Measurements from ENCODE around the gene SHROOM4. TPM values are rescaled to one million over a fixed set of nuclear protein-coding genes. Genes with fewer than 3 reads are reported as not detected.

SHROOM4 gene
- total RNA-seq, 3 donors from 2014 or later = 6.9 to 13.8 (median 12.5) TPM

DNA sequence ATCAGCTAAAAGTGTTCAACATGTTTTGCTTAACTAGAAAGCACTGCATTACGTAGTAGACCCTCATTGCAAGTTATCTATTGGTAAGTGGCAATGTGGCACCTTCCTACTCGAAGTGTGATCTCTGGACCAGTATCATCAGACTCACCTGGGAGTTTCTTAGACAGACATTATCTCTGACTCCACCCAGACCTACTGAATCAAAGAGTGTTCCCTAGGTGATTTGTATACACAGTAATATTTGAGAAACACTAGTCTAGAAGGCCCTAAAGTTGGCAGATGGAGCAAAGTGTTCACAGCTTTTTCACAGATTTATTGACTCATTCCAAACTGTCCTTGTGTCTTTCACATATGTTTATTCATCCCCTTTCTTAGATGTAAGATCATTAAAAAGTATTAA is 35.7 kb downstream of the SHROOM4 start:
- DNase-seq (ENCODE audit: low spot score in 2 of 2) = no peak
- H3K9me3 ChIP-seq = no peaks in the 10 kb centered on the region
- H3K36me3 ChIP-seq = no peaks in the 10 kb centered on the region
- intact Hi-C loops (cut with DNase I; ENCODE audit: low total_unique reads) = loop anchor here (5.0 kb wide), 1 partner anchor 1536 kb away; no protein-coding TSS in a partner anchor
- no peaks in the 10 kb centered on the region for H3K4me1 ChIP-seq
- peaks cover 0 to 18% of the 10 kb centered on the region in 2 donors for H3K27me3 ChIP-seq
- H3K4me3 ChIP-seq = no peak overlapping the region
- no peak overlapping the region for H3K27ac ChIP-seq
- TF ChIP-seq POLR2A (IDR thresholded peaks at IDR 0.05) = no peak
- TF ChIP-seq POLR2AphosphoS5 (IDR thresholded peaks at IDR 0.05) = no peak
- TF ChIP-seq, protein P1, sequence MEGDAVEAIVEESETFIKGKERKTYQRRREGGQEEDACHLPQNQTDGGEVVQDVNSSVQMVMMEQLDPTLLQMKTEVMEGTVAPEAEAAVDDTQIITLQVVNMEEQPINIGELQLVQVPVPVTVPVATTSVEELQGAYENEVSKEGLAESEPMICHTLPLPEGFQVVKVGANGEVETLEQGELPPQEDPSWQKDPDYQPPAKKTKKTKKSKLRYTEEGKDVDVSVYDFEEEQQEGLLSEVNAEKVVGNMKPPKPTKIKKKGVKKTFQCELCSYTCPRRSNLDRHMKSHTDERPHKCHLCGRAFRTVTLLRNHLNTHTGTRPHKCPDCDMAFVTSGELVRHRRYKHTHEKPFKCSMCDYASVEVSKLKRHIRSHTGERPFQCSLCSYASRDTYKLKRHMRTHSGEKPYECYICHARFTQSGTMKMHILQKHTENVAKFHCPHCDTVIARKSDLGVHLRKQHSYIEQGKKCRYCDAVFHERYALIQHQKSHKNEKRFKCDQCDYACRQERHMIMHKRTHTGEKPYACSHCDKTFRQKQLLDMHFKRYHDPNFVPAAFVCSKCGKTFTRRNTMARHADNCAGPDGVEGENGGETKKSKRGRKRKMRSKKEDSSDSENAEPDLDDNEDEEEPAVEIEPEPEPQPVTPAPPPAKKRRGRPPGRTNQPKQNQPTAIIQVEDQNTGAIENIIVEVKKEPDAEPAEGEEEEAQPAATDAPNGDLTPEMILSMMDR (IDR thresholded peaks at IDR 0.05) = no peak

DNA sequence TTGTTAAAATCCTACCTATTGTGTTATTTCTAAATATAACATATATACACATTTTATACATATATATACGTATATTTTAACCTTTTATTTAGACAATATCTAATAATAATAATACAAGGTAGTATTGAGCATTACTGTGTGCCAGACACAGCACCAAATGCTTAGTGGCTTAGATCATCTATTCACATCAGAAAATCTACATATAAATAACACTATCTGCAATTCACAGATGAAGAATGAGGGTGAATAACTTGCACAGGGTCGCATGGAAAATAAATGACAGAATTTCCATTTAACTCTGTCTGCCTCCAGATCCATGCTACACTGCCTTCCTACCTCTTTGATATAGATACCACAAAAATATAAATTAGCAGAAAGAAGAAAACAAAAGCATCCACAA is 37.7 kb downstream of the SHROOM4 start:
- no peaks in the 10 kb centered on the region for H3K4me1 ChIP-seq
- TF ChIP-seq POLR2AphosphoS5 (IDR thresholded peaks at IDR 0.05) (no peak), POLR2A (IDR thresholded peaks at IDR 0.05) (no peak)
- TF ChIP-seq, protein P1 (IDR thresholded peaks at IDR 0.05) = no peak
- intact Hi-C loops (cut with DNase I; ENCODE audit: low total_unique reads) = loop anchor here (5.0 kb wide), 1 partner anchor 1534 kb away; no protein-coding TSS in a partner anchor
- H3K9me3 ChIP-seq = no peaks in the 10 kb centered on the region
- H3K36me3 ChIP-seq = no peaks in the 10 kb centered on the region
- no peak for DNase-seq (ENCODE audit: low spot score in 2 of 2)
- H3K27ac ChIP-seq = no peak overlapping the region
- H3K4me3 ChIP-seq = no peak overlapping the region
- H3K27me3 ChIP-seq = peaks cover 0 to 19% of the 10 kb centered on the region in 2 donors

DNA sequence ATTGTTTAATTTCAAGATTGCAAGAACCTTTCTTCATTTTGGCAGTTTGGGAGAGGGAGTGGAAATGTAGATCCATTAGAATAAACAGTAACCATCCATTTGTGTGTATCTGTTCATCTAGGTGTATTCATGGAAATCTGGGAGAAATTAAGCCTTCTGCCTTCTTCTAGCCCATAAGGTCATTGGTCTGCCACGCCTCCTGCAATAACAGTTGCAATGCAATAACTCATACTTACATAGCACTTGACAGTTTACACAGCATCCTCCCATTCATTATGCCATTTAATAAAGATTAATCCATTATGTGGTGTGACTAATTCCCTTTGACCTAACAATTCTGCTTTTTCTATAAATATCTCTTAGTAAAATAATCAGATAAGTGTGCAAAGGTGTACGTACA is 42.6 kb downstream of the SHROOM4 start:
- no peak overlapping the region for H3K4me3 ChIP-seq
- intact Hi-C loops (cut with DNase I; ENCODE audit: low total_unique reads) = no loop called here
- DNase-seq (ENCODE audit: low spot score in 2 of 2) = no peak
- no peaks in the 10 kb centered on the region for H3K4me1 ChIP-seq
- TF ChIP-seq POLR2A (IDR thresholded peaks at IDR 0.05) (no peak), POLR2AphosphoS5 (IDR thresholded peaks at IDR 0.05) (no peak)
- TF ChIP-seq, protein P1 (IDR thresholded peaks at IDR 0.05) = no peak
- H3K36me3 ChIP-seq = no peaks in the 10 kb centered on the region
- no peaks in the 10 kb centered on the region for H3K9me3 ChIP-seq
- peaks cover 0 to 26% of the 10 kb centered on the region in 2 donors for H3K27me3 ChIP-seq
- H3K27ac ChIP-seq = no peak overlapping the region

DNA sequence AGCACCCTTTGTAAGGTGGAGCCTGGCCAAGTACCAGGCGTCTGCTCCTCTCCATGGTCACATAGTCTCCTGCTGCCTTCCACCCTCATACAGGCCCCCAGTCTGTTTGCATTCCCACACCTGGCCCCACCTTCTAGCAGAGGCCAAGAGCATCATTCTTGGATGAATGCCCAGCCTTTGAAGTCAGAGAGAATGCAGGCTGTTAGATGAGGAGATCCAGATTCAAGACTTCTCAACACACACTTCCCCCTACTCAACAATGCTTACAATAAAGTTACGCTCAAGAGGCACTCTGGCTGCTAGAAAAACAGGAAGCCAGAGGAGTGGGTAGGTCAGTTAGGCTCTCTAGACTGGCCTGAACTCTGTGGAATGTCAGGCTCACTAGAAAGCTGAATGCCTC is 43.3 kb downstream of the SHROOM4 start:
- DNase-seq (ENCODE audit: low spot score in 2 of 2) = no peak
- Histone ChIP-seq H3K27ac (no peak overlapping the region), H3K27me3 (peaks cover 0 to 20% of the 10 kb centered on the region in 2 donors), H3K4me3 (no peak overlapping the region), H3K36me3 (no peaks in the 10 kb centered on the region), H3K9me3 (no peaks in the 10 kb centered on the region), H3K4me1 (no peaks in the 10 kb centered on the region)
- TF ChIP-seq, protein P1 (IDR thresholded peaks at IDR 0.05) = no peak
- no peak for TF ChIP-seq POLR2A (IDR thresholded peaks at IDR 0.05)
- TF ChIP-seq POLR2AphosphoS5 (IDR thresholded peaks at IDR 0.05) = no peak
- intact Hi-C loops (cut with DNase I; ENCODE audit: low total_unique reads) = no loop called here

DNA sequence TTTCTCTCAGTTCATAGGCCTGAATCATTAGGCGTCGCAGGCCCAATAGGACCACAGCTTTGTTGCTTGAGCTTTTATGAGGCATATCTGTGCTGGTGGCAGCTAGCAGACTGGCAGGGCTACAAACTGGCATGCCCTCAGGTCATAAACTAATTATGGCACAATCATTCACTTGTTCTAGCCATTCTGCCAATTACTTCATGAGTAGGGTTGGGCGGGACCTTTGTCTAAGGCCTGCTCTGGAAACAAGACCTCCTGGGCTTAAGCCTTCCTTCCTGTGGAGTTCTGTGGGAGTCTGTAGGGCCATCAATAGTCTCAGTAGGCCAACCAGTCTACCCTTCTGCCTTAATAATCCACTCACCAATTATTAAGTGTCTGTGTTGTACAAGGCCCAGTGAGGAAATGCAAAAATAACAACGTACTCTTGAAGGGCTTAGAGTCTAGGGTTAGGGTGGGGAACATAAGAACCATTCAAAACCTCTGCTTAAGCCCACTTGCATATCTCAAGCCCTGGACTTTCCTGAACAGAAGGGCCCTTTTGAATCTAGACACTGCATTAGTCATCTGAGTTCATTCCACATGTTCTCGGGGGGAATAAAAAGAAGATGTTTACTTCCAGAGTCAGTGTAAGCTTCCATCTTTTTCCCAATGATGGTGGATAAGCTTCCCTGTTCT is 44.5 kb downstream of the SHROOM4 start:
- peaks cover 0 to 29% of the 10 kb centered on the region in 2 donors for H3K27me3 ChIP-seq
- H3K27ac ChIP-seq = peak overlapping the region in 1 of 2 donors; percentile 19
- H3K9me3 ChIP-seq = no peaks in the 10 kb centered on the region
- DNase-seq (ENCODE audit: low spot score in 2 of 2) = peak in 1 of 2 donors; percentile 64
- H3K4me1 ChIP-seq = no peaks in the 10 kb centered on the region
- H3K4me3 ChIP-seq = no peak overlapping the region
- intact Hi-C loops (cut with DNase I; ENCODE audit: low total_unique reads) = no loop called here
- TF ChIP-seq POLR2A (IDR thresholded peaks at IDR 0.05) = no peak
- TF ChIP-seq, protein P1 (IDR thresholded peaks at IDR 0.05) = no peak
- TF ChIP-seq POLR2AphosphoS5 (IDR thresholded peaks at IDR 0.05) = no peak
- H3K36me3 ChIP-seq = no peaks in the 10 kb centered on the region

Data from breast epithelium (tissue), 4 donors.